ENCODE data around the gene COL5A1.
"Not testable (repeated sequence)": the region's sequence is repeated elsewhere in the genome, so short reads cannot be mapped to it uniquely, and the experiment has no call there.

The COL5A1 gene

DNA sequence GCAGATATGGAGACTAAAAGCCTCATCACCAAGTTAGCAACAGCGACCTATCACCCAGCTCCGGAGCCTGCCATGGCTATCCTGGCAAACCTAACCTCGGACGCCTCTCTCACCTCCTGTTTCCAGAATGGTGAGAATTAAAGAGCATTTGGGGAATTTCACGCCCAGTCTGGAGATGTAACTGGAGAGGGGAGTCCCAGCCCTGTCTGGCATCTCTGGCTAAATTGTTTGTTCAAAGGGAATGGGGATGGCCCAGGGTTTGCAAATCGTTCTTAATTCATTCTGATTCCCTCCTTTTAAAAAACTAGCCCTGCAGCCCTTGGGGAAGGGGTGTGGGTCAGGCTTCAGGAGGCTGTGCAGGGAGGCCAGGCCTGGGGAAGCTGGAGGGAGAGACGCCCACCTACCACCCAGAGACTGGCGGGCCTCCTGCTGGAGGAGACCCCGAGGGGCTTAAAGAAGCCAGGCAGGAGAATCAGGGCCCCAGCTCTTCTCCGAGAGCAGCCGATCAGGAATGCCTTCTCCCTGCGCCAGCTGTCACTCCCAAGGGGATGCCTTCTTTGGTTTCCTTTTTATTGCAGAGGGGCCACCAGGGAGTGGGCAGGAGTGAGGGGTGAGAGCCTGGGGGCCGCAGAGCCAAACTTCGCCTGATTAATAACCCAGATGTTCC lies 964 bp upstream of the COL5A1 start:
- DNase-seq (ENCODE audit: low spot score) = no peak

DNA sequence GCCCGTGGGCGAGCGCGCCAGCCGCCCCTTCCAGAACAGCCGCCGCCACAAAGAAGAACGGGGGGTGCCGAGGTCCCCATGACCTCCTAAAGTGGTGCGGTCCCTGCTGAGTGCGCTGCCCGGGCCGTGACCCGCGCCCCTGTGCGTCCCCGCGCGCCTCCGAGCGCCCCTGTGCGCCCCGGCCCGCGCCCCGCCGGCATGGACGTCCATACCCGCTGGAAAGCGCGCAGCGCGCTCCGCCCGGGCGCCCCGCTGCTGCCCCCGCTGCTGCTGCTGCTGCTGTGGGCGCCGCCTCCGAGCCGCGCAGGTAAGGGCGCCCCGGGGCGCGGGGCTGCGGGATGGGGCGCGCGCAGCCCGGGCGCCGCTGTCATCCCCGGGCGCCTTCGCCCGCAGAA lies 384 bp downstream of the COL5A1 start:
- no peak for DNase-seq (ENCODE audit: low spot score)

DNA sequence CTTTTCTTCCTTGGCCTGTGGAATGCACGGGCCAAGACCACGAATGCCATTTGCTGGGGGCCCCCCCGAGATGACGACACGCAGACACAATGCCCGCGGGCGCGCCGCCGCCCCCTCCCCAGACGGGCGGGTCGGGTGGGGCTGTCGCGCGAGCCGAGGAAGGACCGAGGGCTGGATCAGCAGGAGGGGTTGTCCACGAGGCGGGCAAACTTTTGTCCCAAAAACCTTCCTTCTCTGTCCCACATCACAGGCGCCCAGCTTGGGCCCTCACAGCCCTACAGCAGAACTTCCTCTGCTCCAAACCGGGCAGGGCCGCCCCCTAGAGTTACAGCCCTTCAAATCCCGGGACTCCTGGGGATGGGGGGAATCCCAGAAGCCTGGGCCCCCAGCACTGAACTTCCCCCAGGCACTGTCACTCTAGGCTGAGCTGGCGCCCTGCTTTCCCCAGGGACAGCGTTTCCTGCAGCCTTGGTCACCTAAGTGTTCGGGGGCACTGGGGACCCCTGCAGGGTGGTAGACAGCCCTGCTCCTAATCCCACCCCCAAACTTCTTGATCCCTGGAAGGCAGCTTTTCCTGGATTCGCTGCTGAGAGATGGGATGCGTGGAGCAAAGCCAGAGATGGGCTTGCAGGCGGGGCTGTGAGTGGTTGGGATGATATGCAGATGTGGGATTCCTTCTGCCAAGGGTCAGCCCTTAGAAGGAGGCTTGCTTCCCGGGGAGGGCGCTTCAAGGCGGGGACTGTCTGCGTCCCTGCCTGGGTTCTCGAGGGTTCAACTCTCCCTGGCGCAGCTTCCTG lies 980 bp downstream of the COL5A1 start:
- peak; percentile 73 for DNase-seq (ENCODE audit: low spot score)

DNA sequence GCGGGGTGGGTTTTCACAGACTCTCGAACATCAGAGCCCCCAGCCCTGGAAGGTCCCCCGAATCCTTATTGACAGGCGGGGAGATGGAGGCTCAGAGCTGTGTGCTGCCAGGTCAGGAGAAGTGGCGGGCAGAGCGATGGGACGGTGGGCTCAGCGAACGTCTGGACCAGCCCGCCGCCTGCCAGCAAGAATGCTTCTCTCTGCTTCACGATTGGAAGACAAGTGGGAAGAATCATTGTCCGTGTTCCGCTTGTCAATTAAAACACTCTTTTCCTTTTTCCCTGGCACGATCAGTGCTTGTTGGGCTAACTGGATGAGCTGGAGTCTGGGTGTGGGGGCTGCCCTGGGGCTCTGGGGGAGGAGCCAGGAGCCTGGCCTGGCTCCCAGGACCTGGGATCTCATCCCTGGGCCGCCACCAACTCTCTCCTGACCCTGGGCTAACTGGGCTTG lies 1.6 kb downstream of the COL5A1 start:
- no peak for DNase-seq (ENCODE audit: low spot score)

DNA sequence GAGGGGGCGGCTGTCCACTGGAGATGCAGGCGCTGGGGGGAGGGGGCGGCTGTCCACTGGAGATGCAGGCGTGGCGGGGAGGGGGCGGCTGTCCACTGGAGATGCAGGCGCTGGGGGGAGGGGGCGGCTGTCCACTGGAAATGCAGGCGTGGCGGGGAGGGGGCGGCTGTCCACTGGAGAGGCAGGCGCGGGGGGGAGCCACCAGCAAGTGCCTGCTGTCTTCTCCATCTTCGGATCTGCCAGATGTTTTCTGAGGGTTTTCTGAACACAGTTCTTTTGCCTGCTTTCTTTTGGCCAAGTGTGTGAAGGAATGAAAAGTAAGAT lies 2.8 kb downstream of the COL5A1 start:
- not testable (repeated sequence) for DNase-seq (ENCODE audit: low spot score)

DNA sequence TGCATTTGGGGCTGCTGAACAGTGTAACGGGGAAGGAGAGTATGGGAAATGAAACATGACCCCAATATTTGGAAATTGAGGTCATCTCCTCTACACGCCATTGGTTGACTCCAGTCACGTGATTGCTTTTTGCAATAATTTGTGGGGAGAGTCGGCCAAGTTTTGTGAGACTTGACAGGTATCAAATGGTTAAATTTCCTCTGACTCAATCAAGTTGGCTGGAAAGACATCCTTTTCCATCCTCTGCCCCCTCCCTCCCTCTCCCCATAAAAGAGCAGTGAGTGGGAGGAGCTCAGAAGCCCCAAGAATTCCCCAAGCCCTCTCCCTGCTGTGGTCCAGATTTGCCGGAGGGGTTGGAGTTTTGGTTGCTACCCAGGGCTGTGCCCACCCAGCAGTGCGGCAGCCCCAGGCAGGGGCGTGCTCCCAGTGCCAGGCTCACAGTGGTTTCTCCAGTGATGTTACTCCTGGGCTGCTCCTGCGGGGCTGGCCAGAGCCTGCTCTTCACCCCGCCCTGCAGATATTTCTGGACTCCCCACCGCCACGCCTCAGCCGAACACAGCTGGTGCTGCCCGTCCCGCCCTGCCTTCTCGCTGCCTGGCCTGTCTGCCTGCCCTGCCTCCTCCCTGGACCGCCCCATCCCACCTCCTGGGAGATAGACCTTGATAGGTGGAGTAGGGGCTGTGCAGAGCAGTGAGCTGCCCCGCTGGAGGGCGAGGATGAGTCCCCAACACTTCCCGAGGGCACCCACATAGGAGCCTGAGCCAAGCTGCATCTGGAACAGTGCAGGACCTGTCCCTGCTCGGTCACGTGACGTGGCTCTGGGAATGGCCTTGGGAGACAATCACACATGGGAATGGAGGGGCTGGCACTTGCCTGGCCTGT lies 3.4 kb downstream of the COL5A1 start:
- DNase-seq (ENCODE audit: low spot score) = no peak

DNA sequence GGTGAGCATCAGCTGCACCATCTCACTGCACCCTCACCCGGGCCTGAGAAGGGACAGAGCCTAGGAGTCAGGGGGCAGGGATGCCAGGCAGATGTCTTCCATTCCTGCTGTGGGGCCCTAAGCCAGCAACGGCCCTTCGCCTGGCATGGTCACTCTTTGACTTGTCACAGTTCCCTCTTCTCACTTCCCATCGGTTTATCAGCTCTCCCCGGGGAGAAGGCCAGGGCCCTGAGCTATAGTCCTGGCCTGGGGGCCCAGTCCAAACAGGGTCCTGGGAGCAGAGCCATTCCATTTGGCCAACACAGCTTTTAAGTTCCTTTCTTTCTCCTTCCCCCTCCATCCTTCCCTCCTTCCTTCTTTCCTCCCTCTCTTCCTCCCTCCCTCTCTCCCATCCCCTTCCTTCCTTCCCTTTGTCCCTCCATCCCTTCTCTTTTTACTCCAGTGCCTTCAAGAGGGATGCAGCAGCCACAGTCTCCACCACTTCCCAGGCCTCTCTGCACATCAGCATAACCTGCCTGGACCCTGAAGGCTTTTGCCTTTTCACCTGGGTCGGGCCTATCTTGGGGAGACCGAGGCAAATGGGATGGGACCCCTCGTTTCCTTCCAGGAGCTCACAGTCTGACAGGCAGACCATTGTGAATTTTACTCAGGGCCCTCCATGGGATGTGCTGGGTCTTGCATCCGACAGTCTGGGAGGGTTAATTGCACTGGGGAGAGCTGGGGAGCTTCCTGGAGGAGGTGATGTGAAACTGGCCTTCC lies 4.2 kb downstream of the COL5A1 start:
- DNase-seq (ENCODE audit: low spot score) = no peak

DNA sequence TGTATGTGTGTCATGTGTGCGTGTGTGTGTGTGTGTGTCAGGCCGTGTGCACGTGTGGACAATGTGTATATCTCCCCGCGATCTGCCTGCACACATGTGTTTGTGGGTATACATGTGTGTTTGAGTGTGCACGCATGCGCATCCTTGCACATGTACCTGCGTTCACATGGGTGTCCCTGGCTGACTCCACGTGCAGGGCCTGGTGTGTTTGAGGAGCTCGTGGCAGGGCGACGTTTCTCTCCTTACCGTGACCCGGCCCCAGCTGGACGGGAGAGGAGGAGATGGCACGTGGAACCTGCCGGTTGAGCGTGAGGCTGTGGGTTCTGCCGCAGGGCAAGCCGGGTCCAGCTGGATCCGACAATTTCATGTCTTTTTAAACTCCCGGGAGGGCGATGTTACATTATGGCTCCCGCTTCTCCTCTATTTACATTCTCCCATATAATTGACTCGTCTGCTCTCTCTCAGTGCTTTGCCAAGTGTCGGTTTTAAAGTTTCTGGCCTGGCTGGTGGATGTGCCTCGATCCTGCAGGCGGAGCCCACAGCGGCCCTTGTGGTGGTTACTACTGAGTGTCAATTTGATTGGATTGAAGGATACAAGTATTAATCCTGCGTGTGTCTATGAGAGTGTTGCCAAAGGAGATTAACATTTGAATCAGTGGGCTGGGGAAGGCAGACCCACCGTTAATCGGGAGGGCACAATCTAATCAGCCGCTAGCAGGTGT lies 5.9 kb downstream of the COL5A1 start:
- DNase-seq (ENCODE audit: low spot score) = no peak

DNA sequence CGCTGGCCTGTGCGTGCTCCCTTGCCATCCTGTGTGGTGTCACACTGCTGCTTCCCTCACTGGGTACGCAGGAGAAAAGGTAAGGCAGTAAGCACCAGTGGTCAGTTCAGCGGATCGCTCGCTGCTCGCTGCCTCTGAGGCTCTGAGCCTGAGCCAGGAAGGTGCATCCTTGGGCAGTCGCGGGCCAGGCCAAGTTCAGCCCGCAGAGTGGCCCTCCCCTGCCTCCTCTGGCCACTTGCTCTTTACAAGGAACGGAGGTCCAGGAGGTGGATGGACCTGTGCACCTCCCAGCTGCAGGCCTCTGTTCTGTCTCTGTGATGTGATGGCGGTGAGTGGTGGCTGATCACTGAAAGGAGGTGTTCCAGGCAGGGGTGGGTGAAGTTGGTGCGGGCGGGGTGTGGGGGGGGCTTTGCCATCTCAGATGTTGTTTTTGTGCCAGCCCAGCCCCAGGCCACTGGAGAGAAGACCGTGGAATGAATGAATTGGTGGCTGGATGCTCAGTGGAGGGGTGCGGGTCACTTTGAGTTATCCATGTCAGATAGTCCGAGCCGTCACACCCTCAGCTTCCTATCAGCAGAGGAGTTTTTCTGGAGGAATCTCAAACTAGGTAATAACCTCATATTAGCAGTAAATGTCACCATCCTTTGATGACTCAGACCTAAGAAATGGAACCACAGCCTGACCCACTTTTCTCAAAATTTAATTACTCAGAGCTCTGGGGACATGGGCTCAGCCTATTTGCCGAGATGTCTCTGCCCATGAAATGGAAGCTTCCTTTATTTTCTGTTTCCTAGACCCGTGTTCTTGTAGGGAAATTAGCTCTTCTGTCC lies 7.3 kb downstream of the COL5A1 start:
- no peak for DNase-seq (ENCODE audit: low spot score)

DNA sequence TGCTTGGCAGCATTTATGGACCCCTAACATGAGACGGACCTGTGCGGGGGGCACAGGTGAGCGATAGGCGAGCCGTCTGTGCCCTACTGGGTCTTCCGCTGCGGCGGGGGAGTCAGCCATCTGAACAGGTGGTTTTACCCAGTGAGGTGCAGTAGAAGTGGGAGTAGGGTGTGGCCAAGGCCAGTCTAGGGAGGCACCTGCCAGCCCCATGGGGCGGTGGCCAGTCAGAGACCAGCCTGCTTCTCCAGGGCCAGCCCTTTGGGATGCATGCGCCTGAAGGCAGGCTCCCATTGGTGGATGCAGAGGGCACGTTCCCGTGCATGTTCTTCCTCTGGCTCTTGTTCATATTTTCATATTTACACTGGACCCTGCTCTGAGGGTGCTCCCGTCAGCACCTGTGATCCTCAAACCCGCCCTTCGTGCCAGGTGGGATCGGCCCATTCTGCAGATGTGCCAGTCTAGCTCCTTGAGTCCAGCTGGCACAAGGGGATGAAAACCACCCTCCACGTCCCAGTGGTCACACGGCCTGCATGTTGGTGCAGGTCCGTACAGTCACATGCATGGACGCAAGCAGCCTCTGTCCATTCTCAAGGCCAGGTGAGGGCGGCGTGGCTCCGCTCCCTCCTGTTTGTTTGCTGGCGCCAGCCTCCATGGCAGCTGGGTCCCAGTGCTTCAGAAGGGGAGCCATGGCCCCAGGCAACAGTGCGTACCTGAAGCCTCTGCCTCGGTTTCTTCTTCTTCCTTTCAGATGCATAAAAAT lies 9.0 kb downstream of the COL5A1 start:
- DNase-seq (ENCODE audit: low spot score) = no peak

DNA sequence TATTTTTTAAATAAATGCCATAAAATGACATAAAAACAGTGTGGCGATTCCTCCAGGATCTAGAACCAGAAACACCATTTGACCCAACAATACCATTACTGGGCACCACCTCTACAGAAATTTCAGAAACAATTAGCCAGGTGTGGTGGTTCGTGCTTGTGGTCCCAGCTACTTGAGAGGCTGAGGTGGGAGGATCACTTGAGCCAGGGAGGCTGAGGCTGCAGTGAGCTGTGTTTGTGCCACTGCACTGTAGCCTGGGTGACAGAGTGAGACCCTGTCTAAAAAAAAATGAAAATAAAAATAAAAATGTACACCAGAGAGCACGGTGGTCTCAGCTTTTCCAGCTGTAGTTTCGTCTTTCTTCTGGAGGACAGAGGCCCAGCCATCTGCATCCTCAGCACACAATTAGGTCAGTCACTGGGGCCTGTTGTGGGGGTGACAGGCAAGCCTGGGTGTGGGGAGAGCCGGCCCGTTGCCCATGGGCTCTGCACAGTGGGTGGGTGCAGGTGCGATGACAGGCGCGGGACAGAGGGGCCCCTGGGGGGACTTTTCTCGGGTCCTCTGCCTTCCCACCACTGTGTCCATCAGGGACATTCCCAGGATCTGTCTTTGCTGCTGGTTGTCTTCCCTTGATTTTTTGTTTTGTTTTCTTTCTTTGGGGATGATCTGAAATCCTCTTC lies 9.8 kb downstream of the COL5A1 start:
- DNase-seq (ENCODE audit: low spot score) = no peak

DNA sequence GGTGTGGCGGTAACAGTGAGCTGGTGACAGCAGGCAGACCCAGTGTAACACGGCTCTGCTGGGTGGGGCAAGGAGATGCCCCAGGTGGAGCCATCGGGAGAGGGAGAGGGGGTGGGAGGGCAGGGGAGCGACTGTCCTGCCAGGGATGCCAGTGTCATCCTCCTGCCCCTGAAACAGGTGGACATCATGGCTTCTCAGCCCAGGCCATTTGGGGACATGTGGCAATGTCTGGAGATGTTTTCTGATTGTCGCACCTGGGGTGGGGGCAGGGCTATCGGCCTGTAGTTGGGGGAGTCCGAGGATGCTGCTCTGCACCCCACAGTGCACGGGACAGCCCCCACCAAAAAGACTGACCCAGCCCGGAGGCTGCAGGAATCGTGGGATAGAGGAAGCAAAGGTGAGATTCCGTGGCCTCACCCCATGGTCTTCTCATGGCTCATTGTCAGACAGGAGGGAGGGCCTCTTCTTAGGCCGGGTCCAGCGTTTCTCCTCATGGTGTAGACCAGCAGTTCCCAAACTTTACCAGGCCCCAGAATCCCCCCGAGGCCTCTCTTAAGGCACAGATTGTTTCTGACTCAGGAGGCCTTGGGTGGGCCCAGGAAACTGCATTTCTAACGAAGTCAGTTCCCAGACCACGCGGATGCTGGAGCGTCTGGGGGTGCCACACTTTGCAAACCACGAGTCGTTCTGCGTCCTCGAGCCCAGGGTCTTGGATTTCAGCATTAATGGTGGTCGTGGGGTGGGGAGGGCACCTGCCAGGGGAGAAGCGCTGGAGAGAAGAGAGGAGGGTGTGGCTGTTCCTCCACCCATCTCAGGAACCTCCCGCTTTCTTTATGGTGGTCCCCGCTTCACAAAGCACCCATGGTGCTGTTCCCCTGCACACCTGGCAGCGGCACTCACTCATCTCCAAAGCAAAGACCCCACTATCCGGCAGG lies 11.0 kb downstream of the COL5A1 start:
- no peak for DNase-seq (ENCODE audit: low spot score)

DNA sequence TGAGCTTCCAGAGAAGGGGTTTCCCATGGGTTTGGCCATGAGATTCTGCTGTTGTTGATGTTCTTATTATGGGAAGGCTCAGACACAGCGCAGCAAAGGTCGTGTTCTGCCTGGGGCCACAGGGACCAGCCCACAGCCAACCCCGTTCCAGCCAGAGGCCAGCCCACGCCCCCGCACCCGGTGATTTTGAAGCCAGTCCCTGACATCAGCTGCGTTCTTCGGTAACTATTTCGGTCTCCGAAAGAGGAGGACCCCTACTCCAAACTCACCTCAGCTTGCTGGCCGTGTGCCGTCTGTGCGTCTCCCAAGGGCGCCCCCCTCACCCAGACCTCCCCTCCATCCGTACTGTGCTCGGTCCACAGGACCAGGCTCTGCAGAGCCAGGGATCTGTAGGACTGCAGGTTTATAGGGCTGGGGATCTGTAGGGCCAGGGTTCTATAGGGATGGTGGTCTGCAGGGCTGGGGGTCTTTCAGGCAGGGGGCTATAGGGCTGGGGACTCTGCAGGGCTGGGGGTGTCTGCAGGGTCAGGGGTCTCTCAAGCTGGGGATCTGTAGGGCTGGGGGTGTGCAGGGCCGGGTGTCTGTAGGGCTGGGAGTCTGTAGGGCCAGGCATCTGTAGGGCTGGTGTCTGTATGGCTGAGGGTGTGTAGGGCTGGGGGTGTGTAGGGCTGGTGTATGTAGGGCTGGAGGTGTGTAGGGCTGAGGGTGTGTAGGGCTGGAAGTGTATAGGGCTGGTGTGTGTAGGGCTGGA lies 11.8 kb downstream of the COL5A1 start:
- no peak for DNase-seq (ENCODE audit: low spot score)

DNA sequence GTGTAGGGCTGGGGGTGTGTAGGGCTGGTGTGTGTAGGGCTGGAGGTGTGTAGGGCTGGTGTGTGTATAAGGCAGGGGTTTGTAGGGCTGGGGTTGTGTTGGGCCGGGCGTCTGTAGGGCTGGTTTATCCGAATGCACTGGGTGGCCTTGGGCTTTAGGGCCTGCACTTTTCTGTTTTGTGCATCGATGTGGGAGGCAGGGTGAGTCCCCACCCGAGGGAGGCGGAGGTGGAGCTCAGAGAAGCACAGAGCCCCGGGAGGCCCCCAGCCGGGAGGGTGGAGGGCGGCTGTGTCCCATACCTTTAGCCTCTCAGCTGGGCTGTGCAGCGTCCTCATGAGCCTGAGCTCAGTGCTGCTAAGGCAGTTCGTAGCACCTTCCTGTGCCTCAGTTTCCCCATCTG lies 13.5 kb downstream of the COL5A1 start:
- no peak for DNase-seq (ENCODE audit: low spot score)

DNA sequence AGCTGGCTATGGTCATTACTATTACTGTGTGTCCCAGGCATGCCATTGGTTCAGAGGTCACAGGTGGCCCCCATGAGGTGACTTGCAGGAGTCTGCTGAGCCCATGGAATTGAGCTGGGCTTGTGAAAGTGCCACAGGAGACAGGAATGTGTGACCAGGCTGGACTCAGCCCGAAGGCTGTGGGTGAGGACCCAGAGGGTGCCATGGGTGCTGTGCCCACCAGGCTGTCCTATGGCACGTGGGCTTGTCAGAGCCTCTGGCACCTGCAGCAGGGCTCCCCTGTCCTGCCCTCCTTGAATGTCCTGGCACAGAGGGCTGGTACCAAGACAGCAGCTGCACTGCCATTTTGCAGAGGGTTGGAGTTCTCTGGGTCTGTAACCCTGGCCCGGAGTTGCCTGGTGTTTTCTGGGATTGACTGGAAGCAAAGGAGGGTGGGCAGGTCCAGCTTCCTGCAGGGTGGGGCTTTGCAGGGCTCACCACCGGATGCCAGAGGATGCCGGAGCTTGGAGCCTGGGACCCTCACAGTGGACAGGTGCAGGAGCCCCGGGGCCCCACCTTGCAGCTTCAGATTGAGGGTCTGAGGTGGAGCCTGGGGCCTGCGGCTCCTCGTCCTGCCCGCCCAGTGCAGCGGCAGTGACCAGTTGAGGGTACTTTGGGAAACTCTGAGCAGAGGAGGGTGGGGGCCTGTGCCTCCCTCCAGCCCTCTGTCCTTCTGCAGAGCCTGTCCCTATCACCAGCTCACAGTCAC lies 14.2 kb downstream of the COL5A1 start:
- DNase-seq (ENCODE audit: low spot score) = no peak

DNA sequence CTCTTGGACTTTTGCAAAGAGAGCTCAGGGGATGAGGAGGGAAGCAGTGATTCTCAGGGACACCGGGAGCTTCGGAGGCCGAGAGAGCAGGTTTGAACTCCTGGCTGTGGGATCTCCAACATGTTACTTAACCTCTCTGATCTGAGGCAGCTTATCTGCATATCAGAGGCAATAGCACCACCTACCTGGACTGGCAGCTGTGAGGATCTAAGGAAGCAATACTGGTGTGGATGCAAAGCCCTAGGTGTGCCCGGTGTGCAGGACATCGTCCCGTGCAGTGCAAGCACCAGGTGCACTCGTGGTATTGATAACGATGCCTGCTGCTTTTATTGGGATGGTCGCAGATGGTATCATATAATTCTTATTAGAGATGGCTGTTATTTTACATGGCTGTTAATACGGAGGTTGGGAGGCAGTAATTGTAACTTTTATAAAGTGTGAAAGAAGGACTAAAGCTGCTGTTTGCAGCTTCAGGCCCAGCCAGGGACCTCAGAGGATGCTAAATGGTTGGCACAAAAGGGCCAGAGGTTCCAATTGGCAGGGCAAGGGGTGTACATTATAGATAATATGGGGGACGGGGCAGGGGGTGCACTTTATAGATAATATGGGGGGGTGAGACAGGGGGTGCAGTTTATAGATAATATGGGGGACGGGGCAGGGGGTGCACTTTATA lies 14.9 kb downstream of the COL5A1 start:
- no peak for DNase-seq (ENCODE audit: low spot score)

Data from ecto neural progenitor cell (in vitro differentiated cells).